Coronary artery (tissue), 2 donors: ENCODE results near the gene MYOD1.

Experiments
- DNase-seq: peaks from one replicate; pipeline ENCODE4 v3.0.0-alpha.2; 2017; ENCODE audit warnings: low spot score
- H3K27ac ChIP-seq, 2 donors: fragments of 200-600 bp; sonication (generic); one replicate each; pipeline ENCODE4 v1.5.1; 2016 to 2019
- H3K4me3 ChIP-seq: fragments of 200-600 bp; sonication (generic); 2 replicates; pipeline ENCODE4 v1.5.1; 2016; ENCODE audit warnings: mild to moderate bottlenecking, moderate library complexity
- CTCF ChIP-seq: fragments of 200-600 bp; sonication (generic); IDR thresholded peaks from one replicate; pipeline ENCODE4 v1.5.1; 2019; ENCODE audit warnings: antibody characterized with exemption

MYOD1 gene

DNA sequence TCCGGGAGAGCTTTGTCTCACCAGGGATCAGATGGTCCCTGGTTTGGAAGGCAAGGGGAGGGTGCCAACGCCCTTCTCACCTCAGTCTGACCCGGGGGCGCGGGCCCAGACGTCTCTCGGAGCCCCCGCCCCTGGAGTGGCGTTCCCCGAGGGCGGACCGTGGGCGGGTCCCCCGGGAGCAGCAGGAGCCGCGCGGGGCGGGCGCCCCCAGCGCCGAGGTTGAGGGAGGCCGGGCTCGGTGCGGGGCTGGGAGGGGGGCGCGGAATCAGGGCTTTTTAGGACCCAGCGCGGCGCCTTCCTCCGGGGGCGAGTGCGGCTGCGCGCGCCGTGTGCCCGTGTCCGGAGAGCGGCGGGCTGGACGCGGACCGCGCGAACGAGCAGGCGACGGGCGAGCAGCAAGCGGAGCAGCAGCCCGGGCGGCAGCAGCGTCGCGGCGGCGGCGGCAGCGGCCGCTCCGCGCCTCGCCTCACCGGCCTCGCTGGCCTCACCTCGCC is 15.1 kb downstream of the MYOD1 start, which contains the start of gene KCNC1:
TSS of gene KCNC1 (plus strand) at position 364 of the 494 bp plus-strand sequence. CDS start 1,222 bp downstream, outside the sequence.
- TF ChIP-seq CTCF, result no peak
- no peak within 1 kb of the TSS for H3K27ac ChIP-seq
- no peak for DNase-seq
- H3K4me3 ChIP-seq, result peak within 1 kb of the TSS; percentile 69

- no peak for TF ChIP-seq CTCF
- Histone ChIP-seq H3K4me3 (peak overlapping the region; percentile 69), H3K27ac (no peak overlapping the region)
- no peak for DNase-seq
These were observed 15.8 kb downstream of the MYOD1 start for GRCh38 chr11:17734986-17735817.

DNA sequence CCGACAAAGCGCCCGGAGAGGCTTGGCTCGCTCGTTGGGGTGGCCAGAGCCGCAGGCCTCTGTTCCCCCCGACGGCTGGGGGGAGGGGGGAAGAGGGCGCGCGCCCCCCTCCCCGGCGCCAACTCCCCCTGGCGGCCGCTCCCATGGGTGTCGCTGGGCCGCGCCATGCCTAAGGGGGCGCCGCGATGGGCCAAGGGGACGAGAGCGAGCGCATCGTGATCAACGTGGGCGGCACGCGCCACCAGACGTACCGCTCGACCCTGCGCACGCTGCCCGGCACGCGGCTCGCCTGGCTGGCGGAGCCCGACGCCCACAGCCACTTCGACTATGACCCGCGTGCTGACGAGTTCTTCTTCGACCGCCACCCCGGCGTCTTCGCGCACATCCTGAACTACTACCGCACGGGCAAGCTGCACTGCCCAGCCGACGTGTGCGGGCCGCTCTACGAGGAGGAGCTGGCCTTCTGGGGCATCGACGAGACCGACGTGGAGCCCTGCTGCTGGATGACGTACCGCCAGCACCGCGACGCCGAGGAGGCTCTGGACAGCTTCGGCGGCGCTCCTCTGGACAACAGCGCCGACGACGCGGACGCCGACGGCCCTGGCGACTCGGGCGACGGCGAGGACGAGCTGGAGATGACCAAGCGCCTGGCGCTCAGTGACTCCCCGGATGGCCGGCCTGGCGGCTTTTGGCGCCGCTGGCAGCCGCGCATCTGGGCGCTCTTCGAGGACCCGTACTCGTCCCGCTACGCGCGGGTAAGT is 16.6 kb downstream of the MYOD1 start:
- DNase-seq, result no peak
- no peak for TF ChIP-seq CTCF
- Histone ChIP-seq H3K4me3 (peak overlapping the region; percentile 69), H3K27ac (no peak overlapping the region)

DNA sequence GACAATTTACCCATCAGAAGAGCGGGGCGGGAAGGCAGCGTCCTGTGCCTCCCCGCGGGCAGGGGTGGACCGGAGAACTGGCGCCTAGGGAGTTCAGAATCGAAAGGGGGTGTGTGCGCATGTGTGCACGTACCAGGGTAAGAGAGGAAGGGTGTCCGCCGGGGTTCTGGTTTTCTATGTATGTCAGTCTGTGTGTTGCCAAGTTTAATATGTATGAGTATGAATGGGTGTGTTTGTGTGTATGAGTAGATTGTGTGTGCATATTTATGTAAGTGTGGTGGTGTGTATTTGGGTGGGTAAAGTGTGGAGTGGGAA is 17.2 kb downstream of the MYOD1 start:
- Histone ChIP-seq H3K27ac (no peak overlapping the region), H3K4me3 (no peak overlapping the region)
- DNase-seq, result no peak
- TF ChIP-seq CTCF, result no peak

GRCh38 chr11:17736930-17737817 is 17.8 kb downstream of the MYOD1 start:
- H3K27ac ChIP-seq, result no peak overlapping the region
- no peak for DNase-seq
- no peak overlapping the region for H3K4me3 ChIP-seq
- no peak for TF ChIP-seq CTCF

DNA sequence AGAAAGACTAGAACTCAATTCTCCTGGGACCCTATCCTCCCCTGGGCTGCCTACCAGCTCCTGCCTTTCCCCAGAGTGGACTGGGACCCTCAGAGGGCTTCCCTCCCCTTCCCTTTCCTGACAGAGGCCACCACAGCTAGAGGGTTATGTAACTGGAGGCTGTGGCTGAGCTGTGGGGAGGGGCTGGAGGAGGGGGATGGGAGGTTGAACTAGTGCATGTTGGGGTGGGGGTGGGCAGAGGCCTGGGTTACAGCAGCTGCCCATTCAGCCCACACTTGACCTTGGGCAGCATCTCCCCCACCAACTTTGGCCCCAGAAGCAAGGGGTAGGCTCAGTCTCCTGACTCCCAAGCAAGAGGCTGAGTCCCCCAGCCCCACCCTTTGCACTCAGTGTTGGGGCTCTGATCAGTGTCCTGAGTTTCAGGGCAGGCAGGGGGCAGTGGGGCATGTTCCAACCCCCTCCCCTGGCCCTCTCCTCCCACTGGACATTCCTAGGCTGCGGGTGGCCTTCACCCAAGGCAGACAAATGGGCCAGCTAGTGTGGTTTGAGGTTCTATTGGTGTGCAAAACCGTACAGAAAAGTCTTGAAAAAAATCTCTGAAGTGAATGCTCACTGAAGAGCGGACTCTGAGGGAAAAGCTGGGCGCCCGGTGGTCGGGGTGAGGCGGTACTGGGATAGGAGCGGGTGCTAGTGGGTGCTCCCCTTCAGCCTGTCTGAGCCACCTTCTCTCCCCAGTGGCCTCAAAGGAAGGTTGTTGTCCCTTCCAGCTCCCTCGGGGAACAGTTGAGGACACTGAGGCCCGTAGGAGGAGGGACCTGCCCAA is 19.0 kb downstream of the MYOD1 start:
- TF ChIP-seq CTCF, result no peak
- no peak for DNase-seq
- no peak overlapping the region for H3K27ac ChIP-seq
- H3K4me3 ChIP-seq, result no peak overlapping the region
